KMS-11 (cell line): ENCODE results near the gene CEBPZOS.

Experiments used
- H2AFZ ChIP-seq: fragments of 200-600 bp; sonication (generic); 2 replicates; pipeline ENCODE4 v1.6.1; 2016; ENCODE audit warnings: antibody characterized with exemption, mixed run types, low read depth
- H3K27ac ChIP-seq: fragments of 200-600 bp; sonication (generic); 2 replicates; pipeline ENCODE4 v1.6.1; 2016; ENCODE audit warnings: mild to moderate bottlenecking, mixed run types
- H3K27me3 ChIP-seq: fragments of 200-600 bp; sonication (generic); 2 replicates; pipeline ENCODE4 v1.6.1; 2017; ENCODE audit warnings: mild to moderate bottlenecking, low read depth, mixed run types, moderate library complexity; ENCODE audit not compliant: insufficient read depth
- H3K36me3 ChIP-seq: fragments of 200-600 bp; sonication (generic); 2 replicates; pipeline ENCODE4 v1.6.1; 2017; ENCODE audit warnings: mild to moderate bottlenecking, mixed run types; ENCODE audit not compliant: insufficient read depth
- H3K4me1 ChIP-seq: fragments of 200-600 bp; sonication (generic); 2 replicates; pipeline ENCODE4 v1.6.1; 2016; ENCODE audit warnings: mild to moderate bottlenecking, low read depth, mixed run types; ENCODE audit not compliant: poor library complexity, severe bottlenecking
- H3K4me2 ChIP-seq: fragments of 200-600 bp; sonication (generic); 2 replicates; pipeline ENCODE4 v1.7.0; 2016; ENCODE audit warnings: mild to moderate bottlenecking, mixed run types
- H3K4me3 ChIP-seq: fragments of 200-600 bp; sonication (generic); IDR thresholded peaks from 2 replicates; pipeline ENCODE4 v1.6.1; 2017; ENCODE audit warnings: low read depth, low read length, mixed read lengths; ENCODE audit not compliant: insufficient read depth
- H3K79me2 ChIP-seq: fragments of 200-600 bp; sonication (generic); 2 replicates; pipeline ENCODE4 v1.6.1; 2016; ENCODE audit warnings: low read depth, mixed run types; ENCODE audit not compliant: insufficient read depth
- H3K9ac ChIP-seq: fragments of 200-600 bp; sonication (generic); 2 replicates; pipeline ENCODE4 v1.6.1; 2016; ENCODE audit warnings: mild to moderate bottlenecking, mixed run types
- H4K20me1 ChIP-seq: fragments of 200-600 bp; sonication (generic); 2 replicates; pipeline ENCODE4 v1.6.1; 2016; ENCODE audit warnings: mild to moderate bottlenecking, mixed run types; ENCODE audit not compliant: insufficient read depth
- TF ChIP-seq, protein P1 (sequence below): fragments of 200-600 bp; sonication (generic); conservative IDR thresholded peaks from 2 replicates; pipeline ENCODE4 v1.6.1; 2017; ENCODE audit warnings: low read depth, mild to moderate bottlenecking, antibody characterized with exemption, low read length, moderate library complexity, mixed read lengths

CEBPZOS gene

DNA sequence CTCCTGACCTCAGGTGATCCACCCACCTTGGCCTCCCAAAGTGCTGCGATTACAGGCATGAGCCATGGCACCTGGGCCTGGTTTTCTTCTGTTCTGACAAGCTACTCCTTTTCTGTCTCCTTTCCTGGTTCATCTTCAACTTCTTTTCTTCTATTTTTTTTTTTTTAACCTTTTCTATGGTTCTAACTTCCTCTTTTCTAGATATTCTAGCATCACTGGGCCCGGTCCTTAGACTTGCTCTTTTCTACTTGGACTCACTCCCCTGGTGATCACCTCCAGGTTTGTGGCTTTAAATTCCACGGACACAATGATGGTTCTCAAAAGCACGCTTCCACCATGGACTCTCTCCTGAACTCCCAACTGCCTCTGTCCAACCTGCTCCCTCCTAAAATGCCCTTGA lies 41.5 kb upstream of the CEBPZOS start:
- Histone ChIP-seq H3K4me2 (no peak overlapping the region), H3K4me1 (peaks cover 19% of the 10 kb centered on the region), H3K27ac (no peak overlapping the region), H3K27me3 (no peaks in the 10 kb centered on the region), H2AFZ (no peak overlapping the region), H4K20me1 (no peaks in the 10 kb centered on the region), H3K79me2 (peaks cover 14% of the 10 kb centered on the region; the same call in 1 of the 2 replicates), H3K36me3 (no peaks in the 10 kb centered on the region), H3K9ac (no peak overlapping the region), H3K4me3 (no peak overlapping the region)
- TF ChIP-seq, protein P1, sequence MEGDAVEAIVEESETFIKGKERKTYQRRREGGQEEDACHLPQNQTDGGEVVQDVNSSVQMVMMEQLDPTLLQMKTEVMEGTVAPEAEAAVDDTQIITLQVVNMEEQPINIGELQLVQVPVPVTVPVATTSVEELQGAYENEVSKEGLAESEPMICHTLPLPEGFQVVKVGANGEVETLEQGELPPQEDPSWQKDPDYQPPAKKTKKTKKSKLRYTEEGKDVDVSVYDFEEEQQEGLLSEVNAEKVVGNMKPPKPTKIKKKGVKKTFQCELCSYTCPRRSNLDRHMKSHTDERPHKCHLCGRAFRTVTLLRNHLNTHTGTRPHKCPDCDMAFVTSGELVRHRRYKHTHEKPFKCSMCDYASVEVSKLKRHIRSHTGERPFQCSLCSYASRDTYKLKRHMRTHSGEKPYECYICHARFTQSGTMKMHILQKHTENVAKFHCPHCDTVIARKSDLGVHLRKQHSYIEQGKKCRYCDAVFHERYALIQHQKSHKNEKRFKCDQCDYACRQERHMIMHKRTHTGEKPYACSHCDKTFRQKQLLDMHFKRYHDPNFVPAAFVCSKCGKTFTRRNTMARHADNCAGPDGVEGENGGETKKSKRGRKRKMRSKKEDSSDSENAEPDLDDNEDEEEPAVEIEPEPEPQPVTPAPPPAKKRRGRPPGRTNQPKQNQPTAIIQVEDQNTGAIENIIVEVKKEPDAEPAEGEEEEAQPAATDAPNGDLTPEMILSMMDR: no peak

DNA sequence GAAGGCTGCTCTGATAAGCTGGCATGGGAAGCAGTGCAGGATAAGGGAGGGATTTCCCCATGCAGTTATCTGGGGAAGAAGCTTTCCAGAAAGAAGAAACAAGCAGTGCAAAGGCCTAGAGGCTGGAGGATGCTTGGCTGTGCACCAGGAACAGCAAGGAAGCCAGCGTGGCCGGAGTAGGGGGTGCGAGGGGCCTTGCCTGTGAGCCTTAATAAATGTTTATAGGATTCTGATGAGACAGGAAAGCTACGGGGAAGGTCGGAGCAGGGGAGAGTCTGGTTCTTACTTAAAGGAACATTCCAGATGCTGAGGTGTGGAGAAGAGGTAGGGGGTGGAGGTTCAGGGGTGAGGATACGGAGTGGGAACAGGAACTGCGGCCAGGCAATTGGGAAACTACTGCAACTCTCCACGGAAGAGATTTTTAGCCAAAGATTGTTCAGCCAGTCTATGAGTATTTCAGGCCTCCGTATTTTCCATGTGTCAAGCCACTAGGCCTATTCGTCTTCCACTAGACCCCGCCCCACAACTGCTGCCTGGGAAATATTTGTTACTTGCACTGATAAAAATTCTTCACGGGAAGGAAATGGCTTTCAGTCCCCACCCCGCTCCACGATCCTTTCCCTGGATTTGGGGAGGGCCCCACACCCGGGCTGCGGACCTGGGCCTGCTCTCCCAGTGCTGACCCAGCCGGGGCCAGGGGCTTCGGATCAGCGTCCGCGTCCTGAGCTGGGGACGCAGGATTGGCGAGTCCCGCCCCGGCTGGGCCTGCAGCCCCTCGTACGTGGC lies 40.0 kb upstream of the CEBPZOS start:
- peak overlapping the region; percentile 74 for H3K4me3 ChIP-seq
- peaks cover 14% of the 10 kb centered on the region; the same call in 1 of the 2 replicates for H3K79me2 ChIP-seq
- H3K4me1 ChIP-seq: peaks cover 19% of the 10 kb centered on the region
- H2AFZ ChIP-seq: peak overlapping the region; percentile 83
- TF ChIP-seq, protein P1: no peak
- no peaks in the 10 kb centered on the region for H4K20me1 ChIP-seq
- H3K4me2 ChIP-seq: peak overlapping the region; percentile 95
- no peaks in the 10 kb centered on the region for H3K27me3 ChIP-seq
- peak overlapping the region; percentile 87 for H3K9ac ChIP-seq
- H3K36me3 ChIP-seq: no peaks in the 10 kb centered on the region
- H3K27ac ChIP-seq: peak overlapping the region; percentile 43; the same call in 1 of the 2 replicates

- Histone ChIP-seq H3K4me3 (peak within 1 kb of the TSS; percentile 74), H3K4me1 (peaks cover 19% of the 10 kb centered on the region), H3K4me2 (peak within 1 kb of the TSS; percentile 95), H3K36me3 (no peaks in the 10 kb centered on the region), H3K9ac (peak within 1 kb of the TSS; percentile 87), H4K20me1 (no peaks in the 10 kb centered on the region), H3K27me3 (no peaks in the 10 kb centered on the region), H2AFZ (peak within 1 kb of the TSS; percentile 83), H3K27ac (peak within 1 kb of the TSS; percentile 43; the same call in 1 of the 2 replicates), H3K79me2 (peaks cover 14% of the 10 kb centered on the region; the same call in 1 of the 2 replicates)
- TF ChIP-seq, protein P1: no peak
These were observed 39.2 kb upstream of the CEBPZOS start, which contains the start of gene EIF2AK2 for GRCh38 chr2:37156857-37157714. Gene EIF2AK2 (minus strand): TSS chr2:37156980. CDS start chr2:37147806, 9,174 bp downstream.

- H3K36me3 ChIP-seq: no peaks in the 10 kb centered on the region
- no peaks in the 10 kb centered on the region for H3K27me3 ChIP-seq
- TF ChIP-seq, protein P1: no peak
- H4K20me1 ChIP-seq: no peaks in the 10 kb centered on the region
- no peak overlapping the region for H3K27ac ChIP-seq
- H3K9ac ChIP-seq: no peak overlapping the region
- H3K4me2 ChIP-seq: no peak overlapping the region
- H3K4me1 ChIP-seq: peaks cover 4% of the 10 kb centered on the region
- H3K79me2 ChIP-seq: no peaks in the 10 kb centered on the region
- no peak overlapping the region for H2AFZ ChIP-seq
- H3K4me3 ChIP-seq: no peak overlapping the region
These were observed 31.5 kb upstream of the CEBPZOS start for GRCh38 chr2:37164757-37165156.
